GM18867 (cell line): ENCODE measurements around the gene PLCXD3.

Experiments
- ATAC-seq: cut with Tn5 transposase; IDR thresholded peaks from one replicate; pipeline ENCODE4 v1.9.1; 2021; ENCODE audit warnings: mild to moderate bottlenecking, moderate library complexity; ENCODE audit not compliant: unreplicated experiment

The PLCXD3 gene

GRCh38 chr5:41510176-41510831 lies at the start of gene PLCXD3:
Gene PLCXD3 (minus strand): TSS chr5:41510601. CDS start chr5:41510526, 75 bp downstream.
- ATAC-seq: no peak

GRCh38 chr5:41559184-41559583 lies 48.8 kb upstream of the PLCXD3 start:
- no peak for ATAC-seq

GRCh38 chr5:41558295-41558694 lies 47.9 kb upstream of the PLCXD3 start:
- ATAC-seq: no peak

- no peak for ATAC-seq
Observed at GRCh38 chr5:41547991-41548390, 37.6 kb upstream of the PLCXD3 start.

- no peak for ATAC-seq
Observed at GRCh38 chr5:41542183-41542582, 31.8 kb upstream of the PLCXD3 start.

- ATAC-seq: no peak
Observed at GRCh38 chr5:41539454-41539853, 29.1 kb upstream of the PLCXD3 start.

- no peak for ATAC-seq
Observed at GRCh38 chr5:41537581-41537980, 27.2 kb upstream of the PLCXD3 start.

- ATAC-seq: no peak
Observed at GRCh38 chr5:41532485-41532884, 22.1 kb upstream of the PLCXD3 start.

- no peak for ATAC-seq
Observed at GRCh38 chr5:41527201-41527779, 16.9 kb upstream of the PLCXD3 start.

GRCh38 chr5:41526699-41527098 lies 16.3 kb upstream of the PLCXD3 start:
- no peak for ATAC-seq

- no peak for ATAC-seq
Observed at GRCh38 chr5:41524174-41524573, 13.8 kb upstream of the PLCXD3 start.

- ATAC-seq: no peak
Observed at GRCh38 chr5:41522193-41522786, 11.9 kb upstream of the PLCXD3 start.

GRCh38 chr5:41519801-41520200 lies 9.4 kb upstream of the PLCXD3 start:
- ATAC-seq: no peak

- ATAC-seq: no peak
Observed at GRCh38 chr5:41517909-41518308, 7.5 kb upstream of the PLCXD3 start.

- no peak for ATAC-seq
Observed at GRCh38 chr5:41511241-41511640, 840 bp upstream of the PLCXD3 start.

GRCh38 chr5:41509399-41510175 lies 814 bp downstream of the PLCXD3 start:
- ATAC-seq: no peak

GRCh38 chr5:41508696-41509398 lies 1.6 kb downstream of the PLCXD3 start:
- no peak for ATAC-seq

GRCh38 chr5:41508186-41508585 lies 2.2 kb downstream of the PLCXD3 start:
- ATAC-seq: no peak

GRCh38 chr5:41507501-41507900 lies 2.9 kb downstream of the PLCXD3 start:
- no peak for ATAC-seq

- no peak for ATAC-seq
Observed at GRCh38 chr5:41503860-41504259, 6.5 kb downstream of the PLCXD3 start.

GRCh38 chr5:41503310-41503709 lies 7.1 kb downstream of the PLCXD3 start:
- ATAC-seq: no peak
